ENCODE measurements around the gene GHRHR.

- no peak for TF ChIP-seq POLR2A (IDR thresholded peaks at IDR 0.05)
- no peak for TF ChIP-seq CTCF (IDR thresholded peaks at IDR 0.05)
These were observed 39.3 kb downstream of the GHRHR start for GRCh38 chr7:31003097-31003496.
